Liver (tissue), 3 donors: ENCODE data around the gene FUT7.

Source experiments
- FOXA1 ChIP-seq: IDR thresholded peaks from 2 replicates; pipeline ENCODE4 v1.6.1; 2016; ENCODE audit warnings: antibody characterized with exemption
- SP1 ChIP-seq: IDR thresholded peaks from 2 replicates; pipeline ENCODE4 v1.6.1; 2018; ENCODE audit warnings: antibody characterized with exemption, mild to moderate bottlenecking
- TF ChIP-seq, protein P1 (sequence below): fragments of 150-350 bp; IDR thresholded peaks from 2 replicates; pipeline ENCODE4 v1.5.1; 2017; ENCODE audit warnings: improper control_type of control experiment, low read depth, low read length; ENCODE audit not compliant: missing input control
- TF ChIP-seq, protein P2 (sequence below): IDR thresholded peaks from 2 replicates; pipeline ENCODE4 v1.6.1; 2016; ENCODE audit warnings: antibody characterized with exemption, mild to moderate bottlenecking
- TF ChIP-seq, protein P3 (sequence below): IDR thresholded peaks from 2 replicates; pipeline ENCODE4 v1.6.1; 2016; ENCODE audit warnings: antibody characterized with exemption
- TF ChIP-seq, protein P4 (sequence below): IDR thresholded peaks from 2 replicates; pipeline ENCODE4 v1.6.1; 2016; ENCODE audit warnings: antibody characterized with exemption
- donor health status: healthy.
- donor health status: healthy.

DNA sequence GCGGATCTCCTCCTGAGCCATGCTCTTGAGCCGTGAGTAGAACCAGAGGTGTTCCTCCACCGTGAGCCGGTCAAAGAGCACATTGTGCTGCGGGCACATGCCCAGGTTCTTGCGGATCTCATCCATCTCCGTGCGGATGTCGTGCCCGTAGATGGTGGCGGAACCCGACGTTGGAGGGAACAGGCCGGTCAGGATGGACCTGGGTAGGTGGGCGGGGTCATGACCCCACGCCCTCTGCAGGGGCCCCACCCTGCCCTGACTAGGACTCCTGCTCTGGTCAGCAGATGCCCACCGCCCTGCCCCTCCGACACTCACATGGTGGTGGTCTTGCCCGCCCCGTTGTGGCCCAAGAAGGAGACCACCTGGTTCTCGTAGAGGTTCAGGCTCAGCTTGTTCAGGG, 15.9 kb downstream of the FUT7 start:
- TF ChIP-seq, protein P1, sequence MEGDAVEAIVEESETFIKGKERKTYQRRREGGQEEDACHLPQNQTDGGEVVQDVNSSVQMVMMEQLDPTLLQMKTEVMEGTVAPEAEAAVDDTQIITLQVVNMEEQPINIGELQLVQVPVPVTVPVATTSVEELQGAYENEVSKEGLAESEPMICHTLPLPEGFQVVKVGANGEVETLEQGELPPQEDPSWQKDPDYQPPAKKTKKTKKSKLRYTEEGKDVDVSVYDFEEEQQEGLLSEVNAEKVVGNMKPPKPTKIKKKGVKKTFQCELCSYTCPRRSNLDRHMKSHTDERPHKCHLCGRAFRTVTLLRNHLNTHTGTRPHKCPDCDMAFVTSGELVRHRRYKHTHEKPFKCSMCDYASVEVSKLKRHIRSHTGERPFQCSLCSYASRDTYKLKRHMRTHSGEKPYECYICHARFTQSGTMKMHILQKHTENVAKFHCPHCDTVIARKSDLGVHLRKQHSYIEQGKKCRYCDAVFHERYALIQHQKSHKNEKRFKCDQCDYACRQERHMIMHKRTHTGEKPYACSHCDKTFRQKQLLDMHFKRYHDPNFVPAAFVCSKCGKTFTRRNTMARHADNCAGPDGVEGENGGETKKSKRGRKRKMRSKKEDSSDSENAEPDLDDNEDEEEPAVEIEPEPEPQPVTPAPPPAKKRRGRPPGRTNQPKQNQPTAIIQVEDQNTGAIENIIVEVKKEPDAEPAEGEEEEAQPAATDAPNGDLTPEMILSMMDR: no peak
- TF ChIP-seq SP1 (no peak), FOXA1 (no peak)
- TF ChIP-seq, protein P2, sequence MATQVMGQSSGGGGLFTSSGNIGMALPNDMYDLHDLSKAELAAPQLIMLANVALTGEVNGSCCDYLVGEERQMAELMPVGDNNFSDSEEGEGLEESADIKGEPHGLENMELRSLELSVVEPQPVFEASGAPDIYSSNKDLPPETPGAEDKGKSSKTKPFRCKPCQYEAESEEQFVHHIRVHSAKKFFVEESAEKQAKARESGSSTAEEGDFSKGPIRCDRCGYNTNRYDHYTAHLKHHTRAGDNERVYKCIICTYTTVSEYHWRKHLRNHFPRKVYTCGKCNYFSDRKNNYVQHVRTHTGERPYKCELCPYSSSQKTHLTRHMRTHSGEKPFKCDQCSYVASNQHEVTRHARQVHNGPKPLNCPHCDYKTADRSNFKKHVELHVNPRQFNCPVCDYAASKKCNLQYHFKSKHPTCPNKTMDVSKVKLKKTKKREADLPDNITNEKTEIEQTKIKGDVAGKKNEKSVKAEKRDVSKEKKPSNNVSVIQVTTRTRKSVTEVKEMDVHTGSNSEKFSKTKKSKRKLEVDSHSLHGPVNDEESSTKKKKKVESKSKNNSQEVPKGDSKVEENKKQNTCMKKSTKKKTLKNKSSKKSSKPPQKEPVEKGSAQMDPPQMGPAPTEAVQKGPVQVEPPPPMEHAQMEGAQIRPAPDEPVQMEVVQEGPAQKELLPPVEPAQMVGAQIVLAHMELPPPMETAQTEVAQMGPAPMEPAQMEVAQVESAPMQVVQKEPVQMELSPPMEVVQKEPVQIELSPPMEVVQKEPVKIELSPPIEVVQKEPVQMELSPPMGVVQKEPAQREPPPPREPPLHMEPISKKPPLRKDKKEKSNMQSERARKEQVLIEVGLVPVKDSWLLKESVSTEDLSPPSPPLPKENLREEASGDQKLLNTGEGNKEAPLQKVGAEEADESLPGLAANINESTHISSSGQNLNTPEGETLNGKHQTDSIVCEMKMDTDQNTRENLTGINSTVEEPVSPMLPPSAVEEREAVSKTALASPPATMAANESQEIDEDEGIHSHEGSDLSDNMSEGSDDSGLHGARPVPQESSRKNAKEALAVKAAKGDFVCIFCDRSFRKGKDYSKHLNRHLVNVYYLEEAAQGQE: no peak
- TF ChIP-seq, protein P3, sequence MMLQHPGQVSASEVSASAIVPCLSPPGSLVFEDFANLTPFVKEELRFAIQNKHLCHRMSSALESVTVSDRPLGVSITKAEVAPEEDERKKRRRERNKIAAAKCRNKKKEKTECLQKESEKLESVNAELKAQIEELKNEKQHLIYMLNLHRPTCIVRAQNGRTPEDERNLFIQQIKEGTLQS: no peak
- TF ChIP-seq, protein P4, sequence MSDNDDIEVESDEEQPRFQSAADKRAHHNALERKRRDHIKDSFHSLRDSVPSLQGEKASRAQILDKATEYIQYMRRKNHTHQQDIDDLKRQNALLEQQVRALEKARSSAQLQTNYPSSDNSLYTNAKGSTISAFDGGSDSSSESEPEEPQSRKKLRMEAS: no peak
